PC-9 (cell line): ENCODE results near the gene NME7.

Source experiments
- EZH2 ChIP-seq: fragments of 200-600 bp; sonication (generic); IDR thresholded peaks from 2 replicates; pipeline ENCODE4 v1.8.0; 2017; ENCODE audit warnings: antibody characterized with exemption, low read depth
- TF ChIP-seq, protein P1 (sequence below): fragments of 200-600 bp; sonication (generic); conservative IDR thresholded peaks from 2 replicates; pipeline ENCODE4 v1.6.1; 2017; ENCODE audit warnings: mixed run types, antibody characterized with exemption, mild to moderate bottlenecking, moderate library complexity

DNA sequence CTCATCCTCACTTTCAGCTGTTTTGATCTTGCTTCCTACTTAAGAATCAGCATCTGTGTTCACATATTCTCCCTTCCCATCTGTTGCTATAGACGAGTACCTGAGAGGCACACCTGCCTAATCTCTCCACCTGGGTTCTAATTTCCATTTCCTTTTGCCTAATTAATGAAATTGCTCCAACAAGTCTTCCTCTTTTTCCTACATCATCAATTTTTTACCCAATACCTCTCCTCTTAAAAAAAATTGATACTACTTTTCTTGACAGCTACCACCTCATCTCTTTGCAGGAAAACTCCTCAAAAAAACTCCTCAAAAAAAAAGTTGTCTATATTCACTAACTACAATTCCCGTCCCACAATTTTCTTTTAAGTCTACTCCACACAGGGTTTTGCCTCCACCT is 71.8 kb downstream of the NME7 start:
- TF ChIP-seq EZH2: no peak
- TF ChIP-seq, protein P1, sequence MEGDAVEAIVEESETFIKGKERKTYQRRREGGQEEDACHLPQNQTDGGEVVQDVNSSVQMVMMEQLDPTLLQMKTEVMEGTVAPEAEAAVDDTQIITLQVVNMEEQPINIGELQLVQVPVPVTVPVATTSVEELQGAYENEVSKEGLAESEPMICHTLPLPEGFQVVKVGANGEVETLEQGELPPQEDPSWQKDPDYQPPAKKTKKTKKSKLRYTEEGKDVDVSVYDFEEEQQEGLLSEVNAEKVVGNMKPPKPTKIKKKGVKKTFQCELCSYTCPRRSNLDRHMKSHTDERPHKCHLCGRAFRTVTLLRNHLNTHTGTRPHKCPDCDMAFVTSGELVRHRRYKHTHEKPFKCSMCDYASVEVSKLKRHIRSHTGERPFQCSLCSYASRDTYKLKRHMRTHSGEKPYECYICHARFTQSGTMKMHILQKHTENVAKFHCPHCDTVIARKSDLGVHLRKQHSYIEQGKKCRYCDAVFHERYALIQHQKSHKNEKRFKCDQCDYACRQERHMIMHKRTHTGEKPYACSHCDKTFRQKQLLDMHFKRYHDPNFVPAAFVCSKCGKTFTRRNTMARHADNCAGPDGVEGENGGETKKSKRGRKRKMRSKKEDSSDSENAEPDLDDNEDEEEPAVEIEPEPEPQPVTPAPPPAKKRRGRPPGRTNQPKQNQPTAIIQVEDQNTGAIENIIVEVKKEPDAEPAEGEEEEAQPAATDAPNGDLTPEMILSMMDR: no peak
